ENCODE results near the gene KIAA1217.

Gene KIAA1217

DNA sequence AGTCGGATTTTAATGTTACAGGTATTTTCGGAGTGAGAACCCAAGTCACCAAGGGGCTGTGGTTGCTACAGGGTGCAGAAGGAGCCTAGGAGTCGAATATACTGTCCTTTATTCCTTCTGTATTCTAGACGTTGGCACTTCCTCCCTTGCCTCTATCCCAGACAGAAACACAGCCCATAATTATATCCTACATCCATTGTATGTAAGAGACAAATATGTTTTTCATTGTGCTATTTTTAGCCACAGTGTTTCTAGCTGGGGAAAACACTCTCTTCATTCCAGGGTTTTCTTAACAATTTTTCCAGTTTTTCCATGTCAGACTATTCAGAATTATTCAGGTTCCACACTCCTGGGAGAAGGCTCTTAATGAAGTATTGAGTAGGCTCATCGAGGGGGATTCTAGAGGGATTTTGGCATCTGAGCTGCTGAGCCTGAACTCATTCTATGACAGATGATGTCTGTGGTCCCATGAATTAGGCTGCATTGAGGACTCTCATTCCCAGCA is 32.6 kb downstream of the KIAA1217 start:
- DNase-seq (ENCODE audit: low spot score): no peak

DNA sequence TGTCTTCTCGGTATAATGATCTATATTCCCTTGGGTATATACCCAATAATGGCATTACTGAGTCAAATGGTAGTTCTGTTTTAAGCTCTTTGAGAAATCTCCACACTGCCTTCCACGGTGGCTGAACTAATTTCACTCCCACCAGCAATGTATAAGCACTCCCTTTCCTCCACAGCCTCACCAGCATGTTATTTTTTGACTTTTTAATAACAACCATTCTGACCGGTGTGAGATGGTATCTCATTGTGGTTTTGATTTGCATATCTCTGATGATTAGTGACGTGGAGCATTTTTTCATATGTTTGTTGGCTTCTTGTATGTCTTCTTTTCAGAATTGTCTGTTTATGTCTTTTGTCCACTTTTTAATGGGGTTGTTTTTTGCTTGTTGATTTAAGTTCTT is 33.6 kb downstream of the KIAA1217 start:
- DNase-seq (ENCODE audit: low spot score): no peak

GRCh38 chr10:24246365-24246764 is 37.4 kb downstream of the KIAA1217 start:
- no peak for DNase-seq (ENCODE audit: low spot score)

DNA sequence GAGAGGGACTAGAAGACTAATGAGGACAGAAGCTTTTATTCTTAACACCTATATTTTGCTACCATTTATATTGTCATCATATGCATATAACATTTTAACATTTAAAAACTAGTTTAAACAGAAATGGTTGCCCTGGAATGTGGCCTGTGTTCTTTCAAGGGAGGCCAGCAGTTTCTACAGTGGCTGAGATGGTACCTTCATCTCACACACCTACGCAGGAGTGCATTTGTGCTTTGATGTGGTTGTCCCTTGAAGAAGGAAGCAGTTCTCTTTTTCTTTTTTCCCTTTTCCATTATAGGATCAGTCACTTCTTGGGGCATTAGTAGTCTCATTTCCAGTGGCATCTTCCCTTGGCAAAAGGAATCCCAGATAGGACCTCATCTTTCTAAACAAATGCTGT is 38.9 kb downstream of the KIAA1217 start:
- DNase-seq (ENCODE audit: low spot score): no peak

- no peak for DNase-seq (ENCODE audit: low spot score)
These were observed 41.0 kb downstream of the KIAA1217 start for GRCh38 chr10:24249829-24250415.

GRCh38 chr10:24251547-24251946 is 42.6 kb downstream of the KIAA1217 start:
- DNase-seq (ENCODE audit: low spot score): no peak

DNA sequence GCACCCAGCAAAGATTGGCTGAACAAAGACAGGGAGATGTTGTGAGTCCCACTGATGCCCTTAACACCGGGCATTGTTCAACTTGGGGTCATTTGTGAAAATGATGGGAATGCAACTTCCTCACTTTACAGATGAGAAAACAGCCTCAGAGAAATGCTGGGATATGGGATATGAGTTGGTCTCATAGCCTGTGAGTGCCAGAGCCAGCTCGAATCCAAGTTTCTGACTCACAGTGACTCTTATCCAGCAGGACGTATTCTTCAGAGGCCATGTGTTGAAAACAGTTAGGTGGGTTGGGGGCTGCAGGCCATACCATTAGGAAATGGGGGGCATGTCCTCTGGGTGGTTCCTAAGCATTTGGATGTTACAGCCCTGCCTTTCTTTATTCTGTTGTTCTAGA is 45.2 kb downstream of the KIAA1217 start:
- no peak for DNase-seq (ENCODE audit: low spot score)

DNA sequence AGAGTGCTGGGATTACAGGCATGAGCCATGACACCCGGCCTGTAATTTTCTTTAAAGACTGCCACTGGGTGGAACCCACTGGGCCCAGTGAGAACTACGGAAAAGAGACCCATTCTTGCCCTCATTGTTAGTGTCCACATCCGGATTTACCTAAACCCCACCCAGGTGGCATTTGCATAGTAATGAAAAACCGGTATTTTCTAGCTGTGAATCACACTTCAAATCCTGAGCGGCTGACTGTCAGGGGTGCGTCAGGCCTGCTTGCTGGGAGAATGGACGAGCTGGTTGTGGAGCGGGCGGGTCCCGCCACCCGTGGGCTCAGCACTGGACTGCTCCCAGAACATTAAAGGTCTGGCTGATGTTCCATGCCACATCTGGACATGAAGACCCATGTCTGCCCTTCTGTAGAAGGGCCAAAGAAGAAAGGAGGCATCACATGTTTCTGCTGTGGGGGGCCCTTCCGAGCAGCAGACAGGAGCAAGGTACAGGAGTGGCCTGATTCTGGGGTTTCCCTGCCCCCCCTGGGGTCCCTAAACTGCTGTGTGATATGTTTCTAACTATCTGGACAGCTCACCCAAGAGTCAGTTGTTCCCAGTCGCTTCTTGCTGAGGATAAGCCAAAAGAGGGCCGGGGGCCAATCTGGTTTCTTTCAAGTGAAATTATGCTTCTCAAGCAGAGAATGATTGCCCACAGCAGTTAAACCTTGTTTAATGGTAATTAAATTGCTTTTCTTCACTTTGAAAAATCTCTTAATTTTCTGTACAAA is 46.4 kb downstream of the KIAA1217 start:
- DNase-seq (ENCODE audit: low spot score): no peak

DNA sequence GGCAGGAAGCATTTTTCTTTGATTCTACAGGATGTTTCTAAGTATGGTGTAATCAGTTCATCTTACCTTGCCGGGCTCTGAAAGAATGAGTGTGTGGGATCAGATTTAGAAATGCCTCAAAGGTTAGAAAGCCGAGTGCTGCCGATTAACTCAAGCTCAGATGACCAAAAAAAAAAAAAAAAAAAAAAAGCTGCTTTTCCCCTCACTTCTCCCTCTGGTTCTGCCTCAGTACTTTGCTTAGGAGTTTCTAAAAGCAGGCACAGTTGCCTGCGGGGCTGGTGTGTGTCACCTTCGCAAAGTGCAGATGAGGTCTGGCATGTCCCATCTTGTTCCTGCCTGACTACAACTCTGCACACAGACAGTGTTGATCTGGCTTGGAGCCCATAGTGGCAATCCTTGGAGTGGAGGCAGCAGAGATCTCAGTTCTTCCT is 47.0 kb downstream of the KIAA1217 start:
- no peak for DNase-seq (ENCODE audit: low spot score)

GRCh38 chr10:24256619-24257107 is 47.7 kb downstream of the KIAA1217 start:
- no peak for DNase-seq (ENCODE audit: low spot score)

- DNase-seq (ENCODE audit: low spot score): no peak
These were observed 48.6 kb downstream of the KIAA1217 start for GRCh38 chr10:24257588-24257987.

DNA sequence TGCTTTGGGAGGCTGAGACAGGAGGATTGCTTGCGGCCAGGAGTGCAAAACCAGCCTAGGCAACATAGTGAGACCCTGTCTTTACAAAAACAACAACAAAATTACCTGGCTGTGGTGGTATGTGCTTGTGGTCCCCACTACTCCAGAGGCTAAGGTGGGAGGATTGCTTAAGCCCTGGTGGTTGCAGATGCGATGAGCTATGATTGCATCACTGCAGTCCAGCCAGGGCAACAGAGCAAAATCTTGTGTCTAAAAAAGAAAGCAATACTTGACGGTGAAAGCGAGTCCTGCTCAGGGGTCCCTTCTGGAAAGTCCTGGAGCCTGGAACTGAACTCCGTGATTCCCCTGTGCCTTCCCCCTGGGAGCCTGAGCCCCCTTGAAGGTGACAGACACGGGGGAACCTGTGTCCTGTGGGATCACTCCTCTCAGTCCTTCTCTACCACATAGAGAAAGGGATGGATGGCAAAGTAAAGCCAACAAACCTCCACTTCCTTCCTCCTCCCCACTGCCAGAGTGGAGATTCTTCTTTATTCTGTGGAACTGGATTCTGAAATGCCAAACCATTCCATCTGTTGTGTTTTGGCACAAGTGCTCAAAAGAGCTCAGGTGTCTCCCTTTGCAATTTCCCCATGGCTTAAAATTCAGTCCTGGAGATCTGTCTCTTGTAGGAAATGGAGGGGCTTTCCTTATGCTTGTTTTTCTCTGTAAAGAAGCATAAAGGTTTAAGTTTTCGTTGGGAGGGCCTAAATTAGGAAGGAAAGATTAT is 50.6 kb downstream of the KIAA1217 start:
- no peak for DNase-seq (ENCODE audit: low spot score)

DNA sequence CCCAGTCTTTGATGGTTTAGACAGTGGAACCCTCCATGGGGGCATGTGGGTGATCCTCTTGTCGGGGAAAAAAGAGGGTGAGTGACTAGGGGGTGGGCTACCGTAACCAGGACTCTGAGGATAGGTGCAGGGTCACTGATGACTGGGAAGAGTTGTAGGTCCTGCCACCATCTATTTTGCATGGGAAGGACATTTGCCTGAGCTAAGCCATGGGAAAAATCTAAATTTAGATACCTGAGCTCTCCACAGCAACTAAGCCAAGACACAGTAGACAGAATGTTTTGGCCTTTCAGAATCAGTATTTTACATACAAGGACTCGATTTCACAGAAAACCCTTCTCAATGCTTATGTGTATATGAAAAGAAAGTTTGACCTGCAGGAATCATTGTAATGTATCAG is 52.7 kb downstream of the KIAA1217 start:
- DNase-seq (ENCODE audit: low spot score): no peak

DNA sequence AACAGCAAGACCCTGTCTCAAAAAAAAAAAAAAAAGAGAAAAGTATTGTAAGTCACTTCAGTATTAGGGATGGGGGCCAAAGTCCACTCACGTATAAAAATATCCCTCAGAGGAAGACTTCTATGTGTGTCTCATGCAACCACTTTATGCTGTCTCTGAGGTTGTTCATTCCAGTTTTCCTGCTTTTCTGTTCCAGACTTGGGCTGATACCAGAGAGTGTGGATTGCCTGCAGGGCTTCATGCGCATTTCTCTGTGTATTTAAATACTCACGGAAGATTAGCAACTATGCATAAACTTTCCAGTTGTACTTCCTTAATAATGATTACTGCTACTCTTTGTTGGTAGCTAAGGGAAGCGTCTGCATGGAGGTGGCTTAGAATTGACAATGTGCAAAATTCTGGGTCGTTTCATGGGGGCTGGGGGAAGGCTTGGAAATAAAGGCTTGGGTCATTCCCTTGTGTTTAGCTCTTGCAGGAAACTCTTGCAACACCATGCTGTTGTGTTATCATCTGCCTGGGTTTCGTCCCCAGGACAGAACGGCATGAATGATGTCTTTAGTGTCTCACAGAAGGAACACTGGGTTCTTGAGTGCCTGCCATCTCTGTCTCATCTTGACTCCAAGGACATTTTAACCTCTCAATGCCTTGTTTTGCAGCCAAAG is 54.1 kb downstream of the KIAA1217 start:
- DNase-seq (ENCODE audit: low spot score): no peak

DNA sequence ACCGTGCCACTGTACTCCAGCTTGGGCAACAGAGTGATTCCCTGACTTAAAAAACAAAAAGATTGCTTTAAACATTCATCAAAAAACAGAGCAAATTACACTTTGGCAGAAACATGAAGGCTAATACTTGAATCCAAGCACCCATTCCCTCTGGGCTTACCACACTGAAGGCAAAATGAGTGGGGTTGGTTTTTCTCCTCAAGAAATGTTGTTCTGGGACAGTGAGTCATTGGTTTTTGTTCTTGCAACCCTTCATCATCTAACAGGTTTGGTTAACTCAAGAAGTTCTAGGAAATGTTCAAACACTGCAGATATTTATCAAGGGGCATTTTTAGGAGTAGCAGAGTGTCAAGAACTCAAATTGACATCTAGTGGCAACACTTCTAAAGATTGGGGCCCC is 60.5 kb downstream of the KIAA1217 start:
- DNase-seq (ENCODE audit: low spot score): no peak

DNA sequence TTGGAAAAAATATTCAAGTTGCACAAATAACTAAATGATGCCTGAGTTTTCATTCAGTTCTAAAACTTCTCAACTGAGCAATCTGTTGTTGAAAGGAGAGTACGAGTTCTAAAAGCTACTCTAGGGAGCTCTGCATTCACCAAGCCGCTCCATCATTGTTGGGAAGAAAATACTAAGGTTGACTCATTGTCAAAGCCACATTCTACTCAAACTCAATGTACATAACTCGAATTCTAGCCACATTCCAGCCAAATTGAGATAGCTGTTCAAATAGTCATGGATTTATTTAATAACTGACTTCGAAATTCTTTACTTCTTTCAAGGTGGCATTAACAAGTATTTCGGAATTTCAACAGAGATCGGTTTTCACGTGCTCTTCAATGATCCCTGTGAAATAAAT is 63.4 kb downstream of the KIAA1217 start:
- no peak for DNase-seq (ENCODE audit: low spot score)

DNA sequence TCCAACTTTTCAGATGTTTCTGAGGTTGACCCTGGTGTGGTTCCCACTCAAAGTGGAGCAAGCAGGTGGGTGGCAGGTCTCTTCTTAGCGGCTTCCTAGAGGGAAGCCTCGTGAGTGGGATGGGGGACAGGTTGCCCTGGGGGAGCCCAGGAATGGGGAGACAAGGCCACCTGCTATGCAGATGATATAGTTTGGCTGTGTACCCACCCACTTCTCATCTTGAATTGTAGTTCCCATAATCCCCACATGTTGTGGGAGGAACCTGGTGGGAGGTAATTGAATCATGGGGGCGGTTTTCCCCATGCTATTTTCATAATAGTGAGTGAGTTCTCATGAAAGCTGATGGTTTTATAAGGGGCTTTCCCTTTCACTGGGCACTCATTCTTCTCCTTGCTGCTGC is 68.3 kb downstream of the KIAA1217 start:
- DNase-seq (ENCODE audit: low spot score): no peak

GRCh38 chr10:24277771-24278170 is 68.8 kb downstream of the KIAA1217 start:
- DNase-seq (ENCODE audit: low spot score): no peak

- DNase-seq (ENCODE audit: low spot score): no peak
These were observed 69.4 kb downstream of the KIAA1217 start for GRCh38 chr10:24278176-24278889.

- DNase-seq (ENCODE audit: low spot score): no peak
These were observed 70.2 kb downstream of the KIAA1217 start for GRCh38 chr10:24279166-24279565.

DNA sequence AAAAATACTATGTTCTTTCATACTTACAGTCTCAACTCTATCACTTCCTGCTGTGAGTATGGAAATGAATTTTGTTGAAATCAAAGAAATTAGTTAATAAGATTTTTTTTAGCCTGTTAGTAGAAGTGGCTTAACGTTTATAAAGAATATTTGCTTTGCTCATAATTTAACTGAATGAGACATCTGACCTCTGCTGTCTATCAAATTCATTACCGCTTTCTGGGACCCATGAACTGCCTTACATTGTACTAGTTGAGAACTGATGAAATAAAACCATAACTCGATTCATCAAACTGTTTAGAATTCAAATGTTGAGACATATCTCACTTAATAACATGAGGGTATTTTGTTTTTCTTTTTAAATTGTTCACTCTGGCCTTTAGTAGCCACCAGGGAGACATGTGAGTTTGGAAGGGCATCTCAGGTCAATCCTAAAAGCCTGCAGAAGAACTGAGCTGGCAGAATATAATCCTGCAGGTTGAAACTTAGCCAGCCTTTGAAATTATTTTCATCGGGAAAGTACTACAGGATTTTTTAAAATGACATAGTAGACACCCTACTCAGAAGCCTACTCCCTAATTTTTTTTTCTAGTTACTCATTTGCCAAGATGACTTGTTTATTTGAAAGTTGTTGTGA is 78.7 kb downstream of the KIAA1217 start:
- no peak for DNase-seq (ENCODE audit: low spot score)

Data from HuH-7 (cell line).